Renal cortex interstitium (tissue), 11 donors: Measurements from ENCODE around the gene SH3PXD2A. TPM values are rescaled to one million over a fixed set of nuclear protein-coding genes. Genes with fewer than 3 reads are reported as not detected.
A peak's percentile ranks its signal among the peaks of the same experiment; 100 is the strongest.

ENCODE experiments used
- DNase-seq, 11 donors: peaks; one replicate each; pipeline ENCODE4 v3.0.0-alpha.2; 2013; ENCODE audit warnings: low read depth in 9 of 11, low spot score in 4 of 11; ENCODE audit errors: extremely low read depth in 1 of 11
- polyA plus RNA-seq, 3 donors: library from polyadenylated mRNA; unstranded; fragments of 120-200 nt; gene quantifications; one replicate each; pipeline ENCODE4 v1.2.1, GENCODE V29; 2013; ENCODE audit not compliant: insufficient read length in 3 of 3

The SH3PXD2A gene
- polyA plus RNA-seq, 3 donors: 27.1 to 36.2 (median 32.3) TPM

GRCh38 chr10:103559776-103560175, 295.6 kb downstream of the SH3PXD2A start:
- no peak for DNase-seq

- DNase-seq: no peak
Measured at GRCh38 chr10:103558911-103559310, 296.5 kb downstream of the SH3PXD2A start.

- DNase-seq: no peak
Measured at GRCh38 chr10:103557455-103557854, 297.9 kb downstream of the SH3PXD2A start.

- DNase-seq: no peak
Measured at GRCh38 chr10:103556383-103557007, 298.9 kb downstream of the SH3PXD2A start.

- no peak for DNase-seq
Measured at GRCh38 chr10:103555712-103556111, 299.7 kb downstream of the SH3PXD2A start.

- no peak for DNase-seq
Measured at GRCh38 chr10:103555325-103555649, 300.1 kb downstream of the SH3PXD2A start.

- DNase-seq: peak in 8 of 11 donors; percentile 39 to 72 (median 59)
Measured at GRCh38 chr10:103554488-103555324, 300.7 kb downstream of the SH3PXD2A start.

- no peak for DNase-seq
Measured at GRCh38 chr10:103553743-103554487, 301.5 kb downstream of the SH3PXD2A start.

GRCh38 chr10:103552856-103553742, 302.3 kb downstream of the SH3PXD2A start:
- DNase-seq: no peak

- DNase-seq: no peak
Measured at GRCh38 chr10:103551619-103552602, 303.5 kb downstream of the SH3PXD2A start.

- DNase-seq: no peak
Measured at GRCh38 chr10:103550229-103550628, 305.1 kb downstream of the SH3PXD2A start.

GRCh38 chr10:103549349-103549685, 306.1 kb downstream of the SH3PXD2A start:
- no peak for DNase-seq

- no peak for DNase-seq
Measured at GRCh38 chr10:103548581-103549348, 306.6 kb downstream of the SH3PXD2A start.

GRCh38 chr10:103548006-103548405, 307.4 kb downstream of the SH3PXD2A start:
- DNase-seq: no peak

GRCh38 chr10:103547391-103547946, 307.9 kb downstream of the SH3PXD2A start:
- DNase-seq: no peak

- DNase-seq: no peak
Measured at GRCh38 chr10:103546401-103546800, 309.0 kb downstream of the SH3PXD2A start.

- DNase-seq: no peak
Measured at GRCh38 chr10:103545771-103546281, 309.6 kb downstream of the SH3PXD2A start.
